Fibroblast of lung (primary cell): Measurements from ENCODE around the gene PDZD2. TPM values are rescaled to one million over a fixed set of nuclear protein-coding genes. Genes with fewer than 3 reads are reported as not detected.

ENCODE experiments used
- DNase-seq, 2 donors: peaks; one replicate each; pipeline versions ENCODE4 v3.0.0 to v3.0.0-alpha.2; 2010; ENCODE audit warnings: low read depth in 2 of 2
- H2AFZ ChIP-seq: 2 replicates; pipeline ENCODE4 v1.5.1; 2012; ENCODE audit warnings: low read length, control low read depth, inconsistent platforms
- H3K27ac ChIP-seq: 2 replicates; pipeline ENCODE4 v1.5.1; 2011; ENCODE audit warnings: low read length, control low read depth; ENCODE audit not compliant: insufficient read depth
- H3K27me3 ChIP-seq: 2 replicates; pipeline ENCODE4 v1.5.1; 2011; ENCODE audit warnings: mild to moderate bottlenecking, low read length; ENCODE audit not compliant: control insufficient read depth, insufficient read depth
- H3K36me3 ChIP-seq: 2 replicates; pipeline ENCODE4 v1.5.1; 2011; ENCODE audit warnings: low read length; ENCODE audit not compliant: control insufficient read depth, insufficient read depth
- H3K4me1 ChIP-seq: 2 replicates; pipeline ENCODE4 v1.5.1; 2011; ENCODE audit warnings: low read length; ENCODE audit not compliant: control insufficient read depth, insufficient read depth; ENCODE audit errors: extremely low read depth
- H3K4me2 ChIP-seq: 2 replicates; pipeline ENCODE4 v1.5.1; 2011; ENCODE audit warnings: low read length, control low read depth; ENCODE audit not compliant: insufficient read depth; ENCODE audit errors: extremely low read depth
- H3K4me3 ChIP-seq, 4 experiments: fragments of 200-600 bp in 1 of 4; sonication (generic) in 1 of 4; replicated peaks in 1 of 4; 2 replicates each; pipeline ENCODE4 v1.5.1; 2011 to 2016; ENCODE audit warnings: low read length in 4 of 4, low read depth in 3 of 4, mild to moderate bottlenecking in 3 of 4, control low read depth in 2 of 4, inconsistent platforms in 1 of 4, mixed read lengths in 1 of 4; ENCODE audit not compliant: insufficient read depth in 1 of 4; ENCODE audit errors: control extremely low read depth in 1 of 4
- H3K79me2 ChIP-seq: 2 replicates; pipeline ENCODE4 v1.5.1; 2012; ENCODE audit warnings: mild to moderate bottlenecking, low read length, inconsistent platforms; ENCODE audit not compliant: control insufficient read depth, insufficient read depth
- H3K9ac ChIP-seq: 2 replicates; pipeline ENCODE4 v1.5.1; 2011; ENCODE audit warnings: mild to moderate bottlenecking, low read length, control low read depth; ENCODE audit not compliant: insufficient read depth
- H3K9me3 ChIP-seq: 2 replicates; pipeline ENCODE4 v1.5.1; 2012; ENCODE audit warnings: low read depth, low read length; ENCODE audit not compliant: control insufficient read depth, insufficient read depth
- H4K20me1 ChIP-seq: 2 replicates; pipeline ENCODE4 v1.5.1; 2011; ENCODE audit warnings: low read length; ENCODE audit not compliant: control insufficient read depth, insufficient read depth; ENCODE audit errors: extremely low read depth
- EZH2 ChIP-seq: IDR thresholded peaks from 2 replicates; pipeline ENCODE4 v1.5.1; 2012; ENCODE audit warnings: low read length, control low read depth, mild to moderate bottlenecking; ENCODE audit errors: missing control alignments
- polyA plus RNA-seq, 2 donors: library from polyadenylated mRNA; depleted of rRNA in 1 of 2; stranded (reverse) in 1 of 2; unstranded in 1 of 2; fragments of >200 nt; gene quantifications; 2 replicates each; pipeline ENCODE4 v1.2.1, GENCODE V29; 2011 to 2012; ENCODE audit warnings: missing spikeins in 1 of 2
- total RNA-seq: library from RNA; depleted of rRNA; stranded (reverse); fragments of >200 nt; gene quantifications from 2 replicates; pipeline ENCODE4 v1.2.1, GENCODE V29; 2014
- TF ChIP-seq, protein P1 (sequence below), 2 donors: IDR thresholded peaks in 1 of 2; conservative IDR thresholded peaks in 1 of 2; 1 replicate in 1 of 2; 2 replicates in 1 of 2; pipeline ENCODE4 v1.5.1; 2011 to 2012; ENCODE audit warnings: low read length in 2 of 2, control low read depth in 1 of 2, inconsistent platforms in 1 of 2, low read depth in 1 of 2, mild to moderate bottlenecking in 1 of 2

Gene PDZD2
- total and polyA plus RNA-seq, 2 donors (not counting 1 experiment from before 2014, with no cell fraction given), result 0.33 to 0.40 TPM

GRCh38 chr5:31924005-31924404 lies 285.1 kb downstream of the PDZD2 start:
- no peaks in the 10 kb centered on the region for H3K27me3 ChIP-seq

GRCh38 chr5:31931874-31932273 lies 292.9 kb downstream of the PDZD2 start:
- H3K4me2 ChIP-seq, result no peak overlapping the region
- H3K27me3 ChIP-seq, result no peaks in the 10 kb centered on the region
- DNase-seq, result no peak
- H3K36me3 ChIP-seq, result no peaks in the 10 kb centered on the region
- H3K9ac ChIP-seq, result no peak overlapping the region
- no peaks in the 10 kb centered on the region for H3K79me2 ChIP-seq
- no peak overlapping the region for H3K4me3 ChIP-seq
- H2AFZ ChIP-seq, result no peak overlapping the region
- H3K4me1 ChIP-seq, result no peaks in the 10 kb centered on the region
- H4K20me1 ChIP-seq, result no peaks in the 10 kb centered on the region
- TF ChIP-seq EZH2, result no peak
- TF ChIP-seq, protein P1, sequence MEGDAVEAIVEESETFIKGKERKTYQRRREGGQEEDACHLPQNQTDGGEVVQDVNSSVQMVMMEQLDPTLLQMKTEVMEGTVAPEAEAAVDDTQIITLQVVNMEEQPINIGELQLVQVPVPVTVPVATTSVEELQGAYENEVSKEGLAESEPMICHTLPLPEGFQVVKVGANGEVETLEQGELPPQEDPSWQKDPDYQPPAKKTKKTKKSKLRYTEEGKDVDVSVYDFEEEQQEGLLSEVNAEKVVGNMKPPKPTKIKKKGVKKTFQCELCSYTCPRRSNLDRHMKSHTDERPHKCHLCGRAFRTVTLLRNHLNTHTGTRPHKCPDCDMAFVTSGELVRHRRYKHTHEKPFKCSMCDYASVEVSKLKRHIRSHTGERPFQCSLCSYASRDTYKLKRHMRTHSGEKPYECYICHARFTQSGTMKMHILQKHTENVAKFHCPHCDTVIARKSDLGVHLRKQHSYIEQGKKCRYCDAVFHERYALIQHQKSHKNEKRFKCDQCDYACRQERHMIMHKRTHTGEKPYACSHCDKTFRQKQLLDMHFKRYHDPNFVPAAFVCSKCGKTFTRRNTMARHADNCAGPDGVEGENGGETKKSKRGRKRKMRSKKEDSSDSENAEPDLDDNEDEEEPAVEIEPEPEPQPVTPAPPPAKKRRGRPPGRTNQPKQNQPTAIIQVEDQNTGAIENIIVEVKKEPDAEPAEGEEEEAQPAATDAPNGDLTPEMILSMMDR (conservative IDR thresholded peaks at IDR 0.05 in 1 of 2, IDR thresholded peaks at IDR 0.05 in 1 of 2; ENCODE audit: low read depth in 1 of 2, low read length in 2 of 2), result no peak
- no peaks in the 10 kb centered on the region for H3K9me3 ChIP-seq
- H3K27ac ChIP-seq, result no peak overlapping the region

More at GRCh38 chr5:31924005-31924404, 285.1 kb downstream of the PDZD2 start:
- no peak for DNase-seq
- Histone ChIP-seq H3K79me2 (no peaks in the 10 kb centered on the region), H3K4me3 (no peak overlapping the region), H3K36me3 (no peaks in the 10 kb centered on the region), H3K9me3 (no peaks in the 10 kb centered on the region), H2AFZ (no peak overlapping the region), H3K4me2 (no peak overlapping the region), H3K4me1 (no peaks in the 10 kb centered on the region), H4K20me1 (no peaks in the 10 kb centered on the region), H3K27ac (no peak overlapping the region), H3K9ac (no peak overlapping the region)
- TF ChIP-seq EZH2, result no peak
- TF ChIP-seq, protein P1 (conservative IDR thresholded peaks at IDR 0.05 in 1 of 2, IDR thresholded peaks at IDR 0.05 in 1 of 2; ENCODE audit: low read depth in 1 of 2, low read length in 2 of 2), result no peak

GRCh38 chr5:31934156-31934555 lies 295.2 kb downstream of the PDZD2 start:
- Histone ChIP-seq H3K36me3 (no peaks in the 10 kb centered on the region), H4K20me1 (no peaks in the 10 kb centered on the region), H2AFZ (no peak overlapping the region), H3K27ac (no peak overlapping the region), H3K79me2 (no peaks in the 10 kb centered on the region), H3K9ac (no peak overlapping the region), H3K27me3 (peaks cover 5% of the 10 kb centered on the region), H3K4me2 (no peak overlapping the region), H3K9me3 (no peaks in the 10 kb centered on the region), H3K4me1 (no peaks in the 10 kb centered on the region), H3K4me3 (no peak overlapping the region)
- TF ChIP-seq EZH2, result no peak
- TF ChIP-seq, protein P1 (conservative IDR thresholded peaks at IDR 0.05 in 1 of 2, IDR thresholded peaks at IDR 0.05 in 1 of 2; ENCODE audit: low read depth in 1 of 2, low read length in 2 of 2), result no peak
- DNase-seq, result no peak
